K562 (cell line): ENCODE results near the gene ARHGAP30. TPM values are rescaled to one million over a fixed set of nuclear protein-coding genes. Genes with fewer than 3 reads are reported as not detected.

Experiments used
- CBX3 ChIP-seq, 2 experiments: IDR thresholded peaks; 1 replicate in 1 of 2; 2 replicates in 1 of 2; pipeline ENCODE4 v1.6.1; 2012; ENCODE audit warnings: inconsistent platforms in 2 of 2, low read length in 2 of 2, borderline replicate concordance in 1 of 2, control low read depth in 1 of 2
- FIP1L1 ChIP-seq: fragments of 200-400 bp; formaldehyde crosslinking; IDR thresholded peaks from 2 replicates; pipeline ENCODE4 v1.6.1; 2018; ENCODE audit warnings: mild to moderate bottlenecking, low read depth, low read length; ENCODE audit not compliant: poor library complexity, severe bottlenecking
- GTF2E2 ChIP-seq: fragments of 200-800 bp; sonication (Bioruptor generic); IDR thresholded peaks from 2 replicates; pipeline ENCODE4 v1.6.1; 2016; ENCODE audit warnings: missing genetic modification characterization, missing compliant biosample characterization
- NEUROD1 ChIP-seq: fragments of 150-350 bp; IDR thresholded peaks from 2 replicates; pipeline ENCODE4 v1.6.1; 2014; ENCODE audit warnings: borderline replicate concordance, low read length, low read depth; ENCODE audit not compliant: partially characterized antibody
- TAF7 ChIP-seq: fragments of 450-650 bp; IDR thresholded peaks from 2 replicates; pipeline ENCODE4 v1.6.1; 2016; ENCODE audit warnings: missing genetic modification characterization, missing compliant biosample characterization
- ZNF311 ChIP-seq: fragments of 250-450 bp; sonication (Bioruptor Pico); IDR thresholded peaks from 2 replicates; pipeline ENCODE4 v1.4.0; 2020; ENCODE audit warnings: mild to moderate bottlenecking, moderate library complexity
- polyA plus RNA-seq, 8 experiments: library from polyadenylated mRNA; depleted of rRNA in 4 of 8; stranded (reverse) in 5 of 8; unstranded in 3 of 8; fragments of >200 nt; fragmentation: Nextera tagmentation in 2 of 8; fragmentation: Illumina TruSeq in 1 of 8; extraction: Ambion mirVana in 2 of 8; extraction: Trizol in 1 of 8; gene quantifications; 2 replicates each; pipeline versions ENCODE4 v1.2.1 to v1.2.3, GENCODE V29; 2011 to 2014; ENCODE audit warnings: inconsistent platforms in 1 of 8, missing spikeins in 1 of 8
- total RNA-seq, 7 experiments: library from RNA; depleted of rRNA in 6 of 7; stranded (reverse); fragments of >200 nt in 6 of 7; fragmentation: Illumina TruSeq in 2 of 7; extraction: Trizol in 2 of 7; gene quantifications; 2 replicates each; pipeline versions ENCODE4 v1.2.1 to v1.2.3, GENCODE V29; 2011 to 2021; ENCODE audit warnings: low replicate concordance in 1 of 7
- TF ChIP-seq, protein P1 (sequence below): fragments of 450-650 bp; IDR thresholded peaks from 2 replicates; pipeline ENCODE4 v1.6.1; 2016; ENCODE audit warnings: low read depth, mild to moderate bottlenecking, moderate library complexity
- TF ChIP-seq, protein P2 (sequence below), 2 experiments: fragments of 450-650 bp; formaldehyde crosslinking in 1 of 2; IDR thresholded peaks; 2 replicates each; pipeline versions ENCODE4 v1.4.0 to v1.6.1; 2014 to 2020; ENCODE audit warnings: mild to moderate bottlenecking in 2 of 2, borderline replicate concordance in 1 of 2, low read depth in 1 of 2

The ARHGAP30 gene
- total and polyA plus RNA-seq, 9 of the 15 experiments (the other 6 are each of a cell fraction or from before 2014, with no cell fraction given), result 0.01 to 0.73 (median 0.12) TPM

DNA sequence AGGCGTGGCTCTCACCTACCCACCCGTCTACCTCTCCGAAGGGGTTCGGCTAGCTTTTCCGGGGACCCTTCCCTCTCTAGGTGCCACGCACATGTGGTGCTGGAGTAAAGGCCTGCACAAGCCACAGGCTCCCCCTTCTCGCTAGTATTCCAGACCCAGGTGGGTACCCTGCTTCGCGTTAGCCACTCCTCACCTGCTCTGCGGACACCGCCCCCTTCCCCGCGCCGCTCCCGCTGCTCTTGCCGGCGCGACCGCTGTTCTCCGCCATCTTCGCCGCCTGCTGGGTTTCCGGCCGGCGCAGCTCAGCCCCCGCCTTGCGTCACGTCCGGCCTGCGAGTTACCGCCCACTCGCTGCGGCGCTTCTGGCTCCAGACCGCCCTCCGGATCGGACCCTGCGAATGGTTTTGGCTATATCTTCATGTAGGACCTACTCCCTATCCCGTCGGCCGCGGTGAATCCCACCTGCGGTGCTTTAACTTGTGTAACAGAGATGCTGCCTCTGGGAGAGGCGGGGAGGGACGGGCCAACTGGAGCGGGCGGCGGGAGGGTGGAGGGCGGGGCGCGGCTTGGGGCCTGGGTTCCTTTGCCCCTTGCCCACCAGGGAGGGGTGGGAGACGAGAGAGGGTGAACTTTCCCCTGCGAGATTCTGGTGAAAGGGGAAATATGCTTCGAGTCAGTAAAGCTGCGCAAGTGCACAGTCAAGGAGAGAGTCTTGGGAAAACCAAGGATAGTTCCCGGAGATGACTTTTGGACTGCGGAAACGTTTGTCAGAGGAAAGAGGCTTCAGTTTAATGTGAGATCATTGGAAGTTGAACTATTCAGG lies 48.3 kb upstream of the ARHGAP30 start, which contains the start of the genes NIT1 and PFDN2 (continued):
- TF ChIP-seq CBX3 (IDR thresholded peaks at IDR 0.05; ENCODE audit: borderline replicate concordance in 1 of 2, low read length in 2 of 2) (no peak), TAF7 (tag) (peak; percentile 79), NEUROD1 (no peak), FIP1L1 (no peak), GTF2E2 (tag) (peak; percentile 73; the same call in 1 of the 2 replicates), ZNF311 (CRISPR knock-in tag) (no peak)
- TF ChIP-seq, protein P1, sequence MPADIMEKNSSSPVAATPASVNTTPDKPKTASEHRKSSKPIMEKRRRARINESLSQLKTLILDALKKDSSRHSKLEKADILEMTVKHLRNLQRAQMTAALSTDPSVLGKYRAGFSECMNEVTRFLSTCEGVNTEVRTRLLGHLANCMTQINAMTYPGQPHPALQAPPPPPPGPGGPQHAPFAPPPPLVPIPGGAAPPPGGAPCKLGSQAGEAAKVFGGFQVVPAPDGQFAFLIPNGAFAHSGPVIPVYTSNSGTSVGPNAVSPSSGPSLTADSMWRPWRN, result no peak
- TF ChIP-seq, protein P2, sequence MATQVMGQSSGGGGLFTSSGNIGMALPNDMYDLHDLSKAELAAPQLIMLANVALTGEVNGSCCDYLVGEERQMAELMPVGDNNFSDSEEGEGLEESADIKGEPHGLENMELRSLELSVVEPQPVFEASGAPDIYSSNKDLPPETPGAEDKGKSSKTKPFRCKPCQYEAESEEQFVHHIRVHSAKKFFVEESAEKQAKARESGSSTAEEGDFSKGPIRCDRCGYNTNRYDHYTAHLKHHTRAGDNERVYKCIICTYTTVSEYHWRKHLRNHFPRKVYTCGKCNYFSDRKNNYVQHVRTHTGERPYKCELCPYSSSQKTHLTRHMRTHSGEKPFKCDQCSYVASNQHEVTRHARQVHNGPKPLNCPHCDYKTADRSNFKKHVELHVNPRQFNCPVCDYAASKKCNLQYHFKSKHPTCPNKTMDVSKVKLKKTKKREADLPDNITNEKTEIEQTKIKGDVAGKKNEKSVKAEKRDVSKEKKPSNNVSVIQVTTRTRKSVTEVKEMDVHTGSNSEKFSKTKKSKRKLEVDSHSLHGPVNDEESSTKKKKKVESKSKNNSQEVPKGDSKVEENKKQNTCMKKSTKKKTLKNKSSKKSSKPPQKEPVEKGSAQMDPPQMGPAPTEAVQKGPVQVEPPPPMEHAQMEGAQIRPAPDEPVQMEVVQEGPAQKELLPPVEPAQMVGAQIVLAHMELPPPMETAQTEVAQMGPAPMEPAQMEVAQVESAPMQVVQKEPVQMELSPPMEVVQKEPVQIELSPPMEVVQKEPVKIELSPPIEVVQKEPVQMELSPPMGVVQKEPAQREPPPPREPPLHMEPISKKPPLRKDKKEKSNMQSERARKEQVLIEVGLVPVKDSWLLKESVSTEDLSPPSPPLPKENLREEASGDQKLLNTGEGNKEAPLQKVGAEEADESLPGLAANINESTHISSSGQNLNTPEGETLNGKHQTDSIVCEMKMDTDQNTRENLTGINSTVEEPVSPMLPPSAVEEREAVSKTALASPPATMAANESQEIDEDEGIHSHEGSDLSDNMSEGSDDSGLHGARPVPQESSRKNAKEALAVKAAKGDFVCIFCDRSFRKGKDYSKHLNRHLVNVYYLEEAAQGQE (IDR thresholded peaks at IDR 0.05; ENCODE audit: borderline replicate concordance), result no peak
- TF ChIP-seq, protein P2 (CRISPR knock-in tag; IDR thresholded peaks at IDR 0.05; ENCODE audit: low read depth), result 0 out of 2 replicates have a peak, but pooled peaks have one; percentile 67
